Stimulated activated naive CD8-positive, alpha-beta T cell treated with anti-CD3 and anti-CD28 coated beads, Interleukin-15, Interleukin-2, amounts not matched to agents 100 ng/mL and 50 ng/mL, for 24 hours (primary cell): ENCODE data around the gene C19orf12.
"Not testable (repeated sequence)": the region's sequence is repeated elsewhere in the genome, so short reads cannot be mapped to it uniquely, and the experiment has no call there.

Experiments used
- H3K27ac Mint-ChIP-seq: one replicate; pipeline ENCODE4 v1.8.0; 2021; ENCODE audit warnings: mild to moderate bottlenecking, mixed read lengths
- H3K27me3 Mint-ChIP-seq: one replicate; pipeline ENCODE4 v1.8.0; 2021; ENCODE audit warnings: mixed read lengths
- H3K36me3 Mint-ChIP-seq: one replicate; pipeline ENCODE4 v1.8.0; 2021; ENCODE audit warnings: low read depth, mixed read lengths
- H3K4me1 Mint-ChIP-seq: one replicate; pipeline ENCODE4 v1.8.0; 2021; ENCODE audit warnings: low read depth, mixed read lengths
- H3K4me3 Mint-ChIP-seq: one replicate; pipeline ENCODE4 v1.8.0; 2021; ENCODE audit warnings: mild to moderate bottlenecking, mixed read lengths
- H3K9me3 Mint-ChIP-seq: one replicate; pipeline ENCODE4 v1.8.0; 2021; ENCODE audit warnings: mixed read lengths

C19orf12 gene

GRCh38 chr19:29678484-29679106 is 36.5 kb downstream of the C19orf12 start:
- Mint-ChIP-seq H3K36me3 (peaks cover 15% of the 10 kb centered on the region), H3K27me3 (no peaks in the 10 kb centered on the region), H3K9me3 (no peaks in the 10 kb centered on the region), H3K27ac (no peak overlapping the region), H3K4me3 (no peak overlapping the region), H3K4me1 (peaks cover 71% of the 10 kb centered on the region)

GRCh38 chr19:29677001-29677817 is 37.9 kb downstream of the C19orf12 start:
- Mint-ChIP-seq H3K4me1 (peaks cover 77% of the 10 kb centered on the region), H3K36me3 (peaks cover 19% of the 10 kb centered on the region), H3K9me3 (no peaks in the 10 kb centered on the region), H3K4me3 (no peak overlapping the region), H3K27ac (peak overlapping the region; percentile 55), H3K27me3 (no peaks in the 10 kb centered on the region)

DNA sequence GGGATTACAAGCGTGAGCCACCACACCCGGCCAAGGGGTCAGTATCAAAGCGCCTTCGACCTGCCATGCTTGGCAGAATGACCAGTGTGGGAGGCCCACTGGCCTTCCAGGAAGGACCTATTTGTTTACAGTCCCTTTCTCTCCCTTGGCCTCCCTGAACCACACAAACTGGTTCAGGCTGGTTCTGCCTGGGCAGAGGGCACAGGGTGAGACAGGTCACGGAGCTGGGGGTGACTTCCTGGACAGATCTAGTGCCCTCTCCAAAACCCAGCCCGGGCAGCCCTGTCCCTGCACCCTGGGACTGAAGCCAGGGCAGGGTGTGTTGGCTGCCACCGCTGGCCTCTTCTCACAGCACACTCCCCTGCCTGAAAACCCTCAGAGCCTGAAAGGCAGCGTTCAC is 38.5 kb downstream of the C19orf12 start:
- Mint-ChIP-seq H3K4me1 (peaks cover 80% of the 10 kb centered on the region), H3K36me3 (peaks cover 24% of the 10 kb centered on the region), H3K9me3 (no peaks in the 10 kb centered on the region), H3K27me3 (no peaks in the 10 kb centered on the region), H3K4me3 (no peak overlapping the region), H3K27ac (peak overlapping the region; percentile 55)

- Mint-ChIP-seq H3K27ac (no peak overlapping the region), H3K4me3 (no peak overlapping the region), H3K4me1 (peaks cover 80% of the 10 kb centered on the region), H3K27me3 (no peaks in the 10 kb centered on the region), H3K36me3 (peaks cover 32% of the 10 kb centered on the region), H3K9me3 (no peaks in the 10 kb centered on the region)
These were observed 39.3 kb downstream of the C19orf12 start for GRCh38 chr19:29675650-29676186.

DNA sequence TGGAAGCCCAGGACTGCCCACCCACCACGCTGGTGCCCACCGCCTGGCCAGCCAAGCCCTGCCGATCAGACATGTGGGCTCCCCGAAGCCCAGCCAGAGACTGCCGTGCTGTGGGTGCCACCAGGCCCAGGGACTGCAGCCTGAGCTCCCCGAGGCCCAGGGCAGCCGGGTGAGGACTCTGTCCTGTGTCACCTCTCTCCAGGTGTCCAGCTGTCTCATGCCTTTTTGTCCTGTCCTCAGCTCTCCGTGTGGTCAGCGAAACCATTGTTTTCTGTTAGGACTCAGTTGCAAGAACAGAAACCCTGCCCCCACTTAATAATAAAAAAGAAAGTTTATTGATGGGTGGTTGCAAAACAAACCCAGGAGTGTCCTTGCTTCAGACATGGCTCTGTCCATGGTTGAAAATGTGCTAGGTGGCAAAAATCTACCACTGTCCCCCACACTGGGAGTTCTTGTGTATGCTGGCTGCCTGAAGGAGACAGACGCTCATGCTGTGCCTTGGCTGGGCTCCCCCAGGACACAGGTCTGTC is 39.9 kb downstream of the C19orf12 start:
- Mint-ChIP-seq H3K4me1 (peaks cover 80% of the 10 kb centered on the region), H3K27me3 (no peaks in the 10 kb centered on the region), H3K4me3 (no peak overlapping the region), H3K36me3 (peaks cover 36% of the 10 kb centered on the region), H3K27ac (no peak overlapping the region), H3K9me3 (no peaks in the 10 kb centered on the region)

GRCh38 chr19:29674374-29675119 is 40.5 kb downstream of the C19orf12 start:
- Mint-ChIP-seq H3K27ac (no peak overlapping the region), H3K4me3 (no peak overlapping the region), H3K36me3 (peaks cover 42% of the 10 kb centered on the region), H3K9me3 (no peaks in the 10 kb centered on the region), H3K4me1 (peaks cover 80% of the 10 kb centered on the region), H3K27me3 (no peaks in the 10 kb centered on the region)

DNA sequence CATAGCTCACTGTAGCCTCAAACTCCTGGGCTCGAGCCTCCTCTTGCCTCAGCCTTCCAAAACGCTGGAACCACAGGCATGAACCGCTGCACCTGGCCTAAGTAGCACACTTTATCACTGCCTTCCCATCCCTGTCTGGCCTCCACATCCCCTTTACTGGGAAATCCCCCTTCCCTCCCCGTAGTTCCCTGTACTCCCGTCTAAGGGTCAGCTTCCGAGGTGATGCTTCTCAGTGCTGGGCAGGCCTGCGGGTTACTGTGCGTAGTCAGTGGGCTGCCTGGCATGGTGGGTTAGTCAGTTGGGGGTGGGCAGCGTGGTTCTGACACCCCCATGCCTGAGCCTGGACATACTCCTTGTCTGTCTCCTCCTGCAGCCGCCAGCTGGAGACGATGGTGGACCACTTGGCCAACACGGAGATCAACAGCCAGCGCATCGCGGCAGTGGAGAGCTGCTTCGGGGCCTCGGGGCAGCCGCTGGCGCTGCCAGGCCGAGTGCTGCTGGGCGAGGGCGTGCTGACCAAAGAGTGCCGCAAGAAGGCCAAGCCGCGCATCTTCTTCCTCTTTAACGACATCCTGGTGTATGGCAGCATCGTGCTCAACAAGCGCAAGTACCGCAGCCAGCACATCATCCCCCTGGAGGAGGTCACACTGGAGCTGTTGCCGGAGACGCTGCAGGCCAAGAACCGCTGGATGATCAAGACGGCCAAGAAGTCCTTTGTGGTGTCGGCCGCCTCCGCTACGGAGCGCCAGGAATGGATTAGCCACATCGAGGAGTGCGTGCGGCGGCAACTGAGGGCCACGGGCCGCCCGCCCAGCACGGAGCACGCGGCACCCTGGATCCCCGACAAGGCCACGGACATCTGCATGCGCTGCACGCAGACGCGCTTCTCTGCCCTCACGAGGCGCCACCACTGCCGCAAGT is 41.4 kb downstream of the C19orf12 start:
- Mint-ChIP-seq H3K9me3 (no peaks in the 10 kb centered on the region), H3K27me3 (no peaks in the 10 kb centered on the region), H3K27ac (peak overlapping the region; percentile 93), H3K4me3 (peak overlapping the region; percentile 76), H3K4me1 (peaks cover 85% of the 10 kb centered on the region), H3K36me3 (peaks cover 46% of the 10 kb centered on the region)

- Mint-ChIP-seq H3K4me1 (peaks cover 89% of the 10 kb centered on the region), H3K4me3 (peak overlapping the region; percentile 76), H3K27ac (peak overlapping the region; percentile 93), H3K36me3 (peaks cover 46% of the 10 kb centered on the region), H3K9me3 (no peaks in the 10 kb centered on the region), H3K27me3 (no peaks in the 10 kb centered on the region)
These were observed 42.1 kb downstream of the C19orf12 start for GRCh38 chr19:29672933-29673336.

- H3K27me3 Mint-ChIP-seq = no peaks in the 10 kb centered on the region
- H3K27ac Mint-ChIP-seq = peak overlapping the region; percentile 93
- no peaks in the 10 kb centered on the region for H3K9me3 Mint-ChIP-seq
- H3K4me1 Mint-ChIP-seq = peaks cover 91% of the 10 kb centered on the region
- peaks cover 46% of the 10 kb centered on the region for H3K36me3 Mint-ChIP-seq
- H3K4me3 Mint-ChIP-seq = peak overlapping the region; percentile 76
These were observed 42.6 kb downstream of the C19orf12 start for GRCh38 chr19:29672319-29672932.

DNA sequence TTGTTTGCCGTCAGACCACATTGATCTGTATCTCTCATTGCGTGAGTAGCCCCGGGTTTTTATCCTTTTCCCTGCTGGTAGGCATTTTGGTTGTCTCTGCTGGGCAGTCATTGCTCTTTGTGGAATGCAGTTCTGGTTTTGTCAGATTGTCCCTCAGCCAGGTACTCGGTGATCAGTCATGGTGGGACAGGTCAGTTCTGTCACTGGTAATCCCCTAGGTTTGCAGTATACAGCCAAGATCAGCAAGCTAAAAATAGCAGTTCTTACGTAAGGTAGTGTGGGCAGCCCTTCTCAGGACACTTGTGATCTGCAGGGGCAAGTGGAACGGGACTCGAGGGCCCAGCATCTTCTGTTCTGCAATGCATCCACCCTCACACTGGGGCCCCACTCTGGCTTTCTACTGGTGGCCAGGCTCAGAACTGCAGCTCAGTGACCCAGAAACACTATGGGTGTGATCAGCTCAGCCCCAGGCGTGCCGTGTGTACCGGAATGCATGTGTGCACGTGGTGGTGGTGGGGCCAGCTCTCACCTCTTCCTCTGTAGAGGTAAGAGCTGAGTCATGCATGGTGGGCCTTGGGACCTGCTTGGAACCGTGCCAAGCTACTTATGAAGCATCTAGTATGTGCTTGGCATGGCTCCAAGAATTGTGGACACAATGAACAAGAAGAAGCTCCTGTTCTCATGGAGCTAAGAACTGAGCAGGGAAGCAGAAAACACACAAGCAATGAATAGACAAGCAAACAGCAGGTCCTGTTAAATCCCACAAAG is 43.5 kb downstream of the C19orf12 start:
- H3K4me1 Mint-ChIP-seq = peaks cover 92% of the 10 kb centered on the region
- peak overlapping the region; percentile 76 for H3K4me3 Mint-ChIP-seq
- H3K27me3 Mint-ChIP-seq = no peaks in the 10 kb centered on the region
- H3K9me3 Mint-ChIP-seq = no peaks in the 10 kb centered on the region
- peak overlapping the region; percentile 93 for H3K27ac Mint-ChIP-seq
- peaks cover 52% of the 10 kb centered on the region for H3K36me3 Mint-ChIP-seq

- Mint-ChIP-seq H3K4me3 (peak overlapping the region; percentile 76), H3K27ac (peak overlapping the region; percentile 93), H3K36me3 (peaks cover 47% of the 10 kb centered on the region), H3K4me1 (peaks cover 89% of the 10 kb centered on the region)
- not testable (repeated sequence) for H3K9me3 Mint-ChIP-seq, H3K27me3 Mint-ChIP-seq
These were observed 44.1 kb downstream of the C19orf12 start for GRCh38 chr19:29671026-29671392.

GRCh38 chr19:29670255-29670654 is 44.8 kb downstream of the C19orf12 start:
- peaks cover 81% of the 10 kb centered on the region for H3K4me1 Mint-ChIP-seq
- peak overlapping the region; percentile 93 for H3K27ac Mint-ChIP-seq
- no peaks in the 10 kb centered on the region for H3K27me3 Mint-ChIP-seq
- peak overlapping the region; percentile 21 for H3K4me3 Mint-ChIP-seq
- peaks cover 41% of the 10 kb centered on the region for H3K36me3 Mint-ChIP-seq
- H3K9me3 Mint-ChIP-seq = no peaks in the 10 kb centered on the region
